Vagina (tissue), 2 donors: ENCODE results near the gene NUP62.

Experiments used
- POLR2A ChIP-seq, 2 donors: fragments of 450-650 bp; IDR thresholded peaks; one replicate each; pipeline ENCODE4 v1.6.1; 2017; ENCODE audit warnings: antibody characterized with exemption in 2 of 2, mild to moderate bottlenecking in 2 of 2, moderate library complexity in 2 of 2
- TF ChIP-seq, protein P1 (sequence below), 3 experiments: fragments of 450-650 bp in 2 of 3; fragments of 200-600 bp in 1 of 3; sonication (generic) in 1 of 3; IDR thresholded peaks; one replicate each; pipeline ENCODE4 v1.5.1; 2017 to 2019; ENCODE audit warnings: antibody characterized with exemption in 3 of 3, mild to moderate bottlenecking in 2 of 3, moderate library complexity in 2 of 3

DNA sequence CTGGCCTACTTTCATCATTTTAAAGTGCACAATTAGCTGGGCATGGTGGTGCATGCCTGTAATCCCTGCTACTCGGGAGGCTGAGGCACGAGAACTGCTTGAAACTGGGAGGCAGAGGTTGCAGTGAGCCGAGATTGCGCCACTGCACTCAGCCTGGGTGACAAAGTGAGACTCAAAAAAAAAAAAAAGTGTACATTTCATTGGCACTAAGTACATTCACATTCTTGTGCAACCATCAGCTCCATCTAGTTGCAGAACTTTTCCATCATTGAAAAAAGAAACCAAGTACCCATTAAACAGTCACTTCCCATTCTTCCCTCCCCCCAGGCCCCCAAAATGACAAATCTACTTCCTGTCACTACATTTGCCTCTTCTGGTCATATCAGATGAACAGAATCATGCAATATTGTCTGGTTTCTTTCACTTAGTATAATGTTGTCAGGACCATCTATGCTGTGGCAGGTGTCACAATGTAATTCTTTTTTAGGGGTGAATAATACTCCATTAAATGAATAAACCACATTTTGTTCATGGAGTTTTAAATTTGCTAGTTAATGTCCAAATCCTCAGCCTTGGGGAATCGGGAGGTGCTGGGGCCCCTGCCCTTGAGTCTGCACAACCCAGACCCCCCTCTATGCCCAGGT is 39.1 kb upstream of the NUP62 start:
- TF ChIP-seq POLR2A (IDR thresholded peaks at IDR 0.05), result no peak
- TF ChIP-seq, protein P1, sequence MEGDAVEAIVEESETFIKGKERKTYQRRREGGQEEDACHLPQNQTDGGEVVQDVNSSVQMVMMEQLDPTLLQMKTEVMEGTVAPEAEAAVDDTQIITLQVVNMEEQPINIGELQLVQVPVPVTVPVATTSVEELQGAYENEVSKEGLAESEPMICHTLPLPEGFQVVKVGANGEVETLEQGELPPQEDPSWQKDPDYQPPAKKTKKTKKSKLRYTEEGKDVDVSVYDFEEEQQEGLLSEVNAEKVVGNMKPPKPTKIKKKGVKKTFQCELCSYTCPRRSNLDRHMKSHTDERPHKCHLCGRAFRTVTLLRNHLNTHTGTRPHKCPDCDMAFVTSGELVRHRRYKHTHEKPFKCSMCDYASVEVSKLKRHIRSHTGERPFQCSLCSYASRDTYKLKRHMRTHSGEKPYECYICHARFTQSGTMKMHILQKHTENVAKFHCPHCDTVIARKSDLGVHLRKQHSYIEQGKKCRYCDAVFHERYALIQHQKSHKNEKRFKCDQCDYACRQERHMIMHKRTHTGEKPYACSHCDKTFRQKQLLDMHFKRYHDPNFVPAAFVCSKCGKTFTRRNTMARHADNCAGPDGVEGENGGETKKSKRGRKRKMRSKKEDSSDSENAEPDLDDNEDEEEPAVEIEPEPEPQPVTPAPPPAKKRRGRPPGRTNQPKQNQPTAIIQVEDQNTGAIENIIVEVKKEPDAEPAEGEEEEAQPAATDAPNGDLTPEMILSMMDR (IDR thresholded peaks at IDR 0.05), result no peak
